Measurements from ENCODE around the gene OTOS.

OTOS gene

DNA sequence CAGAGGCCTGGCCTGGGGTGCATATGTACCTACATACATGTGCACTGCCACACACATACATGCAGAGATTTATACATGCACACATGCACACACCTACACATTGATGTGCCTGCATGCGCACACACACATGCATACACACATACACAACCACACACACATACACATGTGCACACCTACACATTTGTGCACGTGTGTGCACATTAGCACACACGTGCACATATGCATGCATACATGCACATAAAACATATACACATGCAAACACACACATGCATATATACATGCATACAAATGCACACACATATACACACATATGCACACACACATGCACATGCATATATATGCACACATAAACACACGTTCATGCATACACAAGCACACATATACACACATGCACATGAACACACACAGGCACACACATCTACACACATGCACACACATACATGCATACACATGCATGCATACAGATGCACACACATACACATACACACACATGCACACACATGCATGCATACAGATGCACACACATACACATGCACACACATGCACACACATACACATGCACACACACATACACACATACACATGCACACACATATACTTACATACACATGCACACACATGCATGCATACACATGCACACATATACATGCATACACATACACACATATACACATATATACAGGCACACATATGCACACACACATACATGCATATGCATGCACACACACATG lies 23.6 kb upstream of the OTOS start:
- no peak for DNase-seq (ENCODE audit: low read depth)
- TF ChIP-seq, protein P1, sequence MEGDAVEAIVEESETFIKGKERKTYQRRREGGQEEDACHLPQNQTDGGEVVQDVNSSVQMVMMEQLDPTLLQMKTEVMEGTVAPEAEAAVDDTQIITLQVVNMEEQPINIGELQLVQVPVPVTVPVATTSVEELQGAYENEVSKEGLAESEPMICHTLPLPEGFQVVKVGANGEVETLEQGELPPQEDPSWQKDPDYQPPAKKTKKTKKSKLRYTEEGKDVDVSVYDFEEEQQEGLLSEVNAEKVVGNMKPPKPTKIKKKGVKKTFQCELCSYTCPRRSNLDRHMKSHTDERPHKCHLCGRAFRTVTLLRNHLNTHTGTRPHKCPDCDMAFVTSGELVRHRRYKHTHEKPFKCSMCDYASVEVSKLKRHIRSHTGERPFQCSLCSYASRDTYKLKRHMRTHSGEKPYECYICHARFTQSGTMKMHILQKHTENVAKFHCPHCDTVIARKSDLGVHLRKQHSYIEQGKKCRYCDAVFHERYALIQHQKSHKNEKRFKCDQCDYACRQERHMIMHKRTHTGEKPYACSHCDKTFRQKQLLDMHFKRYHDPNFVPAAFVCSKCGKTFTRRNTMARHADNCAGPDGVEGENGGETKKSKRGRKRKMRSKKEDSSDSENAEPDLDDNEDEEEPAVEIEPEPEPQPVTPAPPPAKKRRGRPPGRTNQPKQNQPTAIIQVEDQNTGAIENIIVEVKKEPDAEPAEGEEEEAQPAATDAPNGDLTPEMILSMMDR (conservative IDR thresholded peaks at IDR 0.05; ENCODE audit: low read depth, low read length): no peak

DNA sequence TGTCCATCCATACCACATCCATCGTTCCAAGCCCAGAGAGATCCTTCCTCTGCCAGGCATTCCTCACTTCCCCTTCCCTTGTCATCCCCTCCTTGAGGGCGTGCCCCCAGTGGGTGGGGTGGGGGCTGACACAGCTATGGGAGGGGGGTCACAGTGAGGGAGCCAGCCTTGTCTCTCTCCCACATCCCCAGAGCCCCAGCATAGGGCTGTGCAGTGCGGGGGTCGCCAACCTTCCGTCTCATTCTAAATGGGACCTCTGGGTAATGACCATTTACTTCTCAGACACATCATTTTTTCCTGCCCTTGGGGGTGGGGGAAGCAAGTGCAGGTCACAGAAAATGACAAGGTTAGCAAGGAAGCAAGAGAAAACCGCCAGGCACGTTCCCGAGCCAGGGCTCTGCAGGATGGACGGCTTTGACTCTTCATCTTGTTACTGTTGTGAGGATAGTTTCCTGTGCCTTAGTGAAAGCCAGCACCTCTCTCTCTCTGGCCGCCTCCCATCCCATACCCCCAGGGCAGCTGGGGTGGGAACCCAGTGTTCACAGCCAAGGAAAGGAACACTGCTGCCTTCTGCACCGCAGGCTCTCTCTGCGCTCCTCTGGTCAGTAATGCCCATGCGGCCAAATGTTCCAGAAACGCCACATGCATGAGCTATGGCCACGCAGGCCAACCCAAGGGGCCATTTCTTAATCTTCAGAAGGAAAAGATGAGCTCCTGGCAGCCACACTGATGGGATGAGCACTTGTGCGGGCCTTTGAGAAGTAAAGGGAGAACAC lies 22.7 kb upstream of the OTOS start:
- TF ChIP-seq, protein P1 (conservative IDR thresholded peaks at IDR 0.05; ENCODE audit: low read depth, low read length): no peak
- DNase-seq (ENCODE audit: low read depth): no peak
- H3K4me3 ChIP-seq (ENCODE audit: low read depth, low read length): no peak overlapping the region

More for the DNA sequence above, 23.6 kb upstream of the OTOS start:
- no peak overlapping the region for H3K4me3 ChIP-seq (ENCODE audit: low read depth, low read length)

DNA sequence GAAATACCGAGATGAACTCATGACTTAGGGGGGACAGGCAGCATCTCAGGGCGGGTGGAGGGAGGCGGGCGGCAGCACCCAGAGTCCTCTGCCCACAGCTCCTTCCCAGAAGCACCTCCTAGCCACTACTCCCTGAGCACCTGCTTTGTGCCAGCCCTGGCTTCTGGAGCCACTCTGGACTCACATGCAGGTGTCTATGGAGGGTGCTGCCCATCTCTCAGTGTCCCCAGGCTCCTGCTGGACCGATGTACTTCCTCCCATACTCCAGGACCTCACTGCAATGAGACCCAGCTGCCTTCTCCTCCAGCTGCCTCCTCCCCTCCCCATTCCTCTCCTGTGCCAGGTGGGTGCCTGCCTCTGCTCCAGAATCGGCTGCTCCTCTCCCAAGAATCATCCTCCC lies 22.1 kb upstream of the OTOS start:
- TF ChIP-seq, protein P1 (conservative IDR thresholded peaks at IDR 0.05; ENCODE audit: low read depth, low read length): no peak
- no peak overlapping the region for H3K4me3 ChIP-seq (ENCODE audit: low read depth, low read length)
- no peak for DNase-seq (ENCODE audit: low read depth)

DNA sequence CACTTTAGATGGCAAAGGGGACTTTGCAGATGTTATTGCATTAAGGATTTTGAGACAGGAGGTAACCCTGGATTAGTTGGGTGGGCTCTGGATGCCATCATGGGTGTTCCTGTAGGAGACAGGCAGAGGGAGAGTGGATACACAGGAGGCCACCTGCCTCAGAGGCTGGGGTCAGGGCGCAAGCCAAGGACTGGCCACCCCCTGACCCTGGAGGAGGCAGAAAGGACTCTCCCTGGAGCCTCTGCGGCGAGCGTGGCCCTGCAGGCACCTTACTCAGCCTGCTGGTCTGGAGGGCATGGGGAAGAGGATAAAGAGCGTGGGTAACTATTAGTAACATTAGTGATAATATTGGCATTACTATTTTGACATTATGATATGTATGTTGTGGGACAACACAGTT lies 21.6 kb upstream of the OTOS start:
- TF ChIP-seq, protein P1 (conservative IDR thresholded peaks at IDR 0.05; ENCODE audit: low read depth, low read length): no peak
- DNase-seq (ENCODE audit: low read depth): no peak
- H3K4me3 ChIP-seq (ENCODE audit: low read depth, low read length): no peak overlapping the region

DNA sequence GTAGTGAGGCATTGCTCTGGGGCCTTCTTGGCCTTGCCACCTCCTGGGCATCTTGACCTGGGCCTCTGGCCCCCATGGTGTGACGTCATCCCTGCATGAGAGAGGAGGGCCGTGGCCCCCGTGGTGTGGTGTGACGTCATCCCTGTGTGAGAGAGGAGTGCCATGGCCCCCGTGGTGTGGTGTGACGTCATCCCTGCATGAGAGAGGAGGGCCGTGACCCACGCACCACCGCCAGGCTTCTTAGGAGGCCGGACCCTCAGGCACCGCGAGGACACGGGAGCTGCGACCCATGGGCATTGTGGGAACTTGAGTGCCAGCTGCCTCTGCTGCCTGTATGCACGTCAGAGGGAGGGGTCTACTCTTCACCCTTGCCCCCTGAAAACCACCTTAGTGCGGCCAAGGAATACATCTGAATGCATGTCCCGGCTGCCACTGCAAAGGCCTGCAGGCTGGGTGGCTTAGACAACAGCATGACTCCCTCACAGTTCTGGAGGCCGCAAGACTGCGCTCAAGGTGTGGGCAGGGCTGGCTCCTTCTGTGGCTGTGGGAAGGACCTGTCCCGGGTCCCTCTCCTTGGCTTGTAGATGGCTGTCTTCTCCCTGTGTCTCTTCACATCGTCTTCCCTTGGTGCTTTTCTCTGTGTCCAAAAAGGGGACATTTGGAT lies 20.8 kb upstream of the OTOS start:
- DNase-seq (ENCODE audit: low read depth): no peak
- no peak overlapping the region for H3K4me3 ChIP-seq (ENCODE audit: low read depth, low read length)
- TF ChIP-seq, protein P1 (conservative IDR thresholded peaks at IDR 0.05; ENCODE audit: low read depth, low read length): no peak

DNA sequence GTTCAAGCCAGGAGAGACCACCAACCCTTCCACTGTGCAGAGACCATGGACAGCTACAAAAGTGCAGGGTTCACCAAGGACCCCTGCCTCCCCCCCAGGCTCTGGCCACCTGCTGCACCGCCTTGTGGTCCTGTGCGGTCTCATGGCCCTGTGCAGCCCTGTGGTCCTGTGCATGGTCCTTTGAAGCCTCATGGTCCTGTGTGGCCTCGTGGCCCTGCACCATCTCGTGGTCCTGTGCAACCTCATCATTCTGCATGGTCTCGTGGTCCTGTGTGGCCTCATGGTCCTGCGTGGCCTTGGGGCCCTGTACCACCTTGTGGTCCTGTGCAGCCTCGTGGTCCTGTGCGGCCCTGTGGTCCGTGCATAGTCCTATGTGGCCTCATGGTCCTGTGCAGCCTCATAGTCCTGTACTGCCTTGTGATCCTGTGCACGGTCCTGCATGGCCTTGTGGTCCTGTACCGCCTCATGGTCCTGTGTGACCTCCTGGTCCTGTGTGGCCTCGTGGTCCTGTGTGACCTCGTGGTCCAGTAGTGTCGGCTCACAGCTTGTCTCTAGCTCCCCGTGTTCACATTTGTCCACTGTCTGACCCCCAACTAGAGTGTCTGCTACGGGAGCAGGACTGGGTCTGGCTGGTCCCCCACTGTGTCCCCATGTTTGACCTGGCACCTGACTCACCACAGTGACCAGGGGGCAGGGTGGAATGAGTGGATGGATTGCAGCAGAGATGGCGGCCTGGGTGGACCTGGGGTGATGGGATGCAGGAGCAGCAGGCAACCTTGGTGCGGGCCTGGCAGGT lies 20.0 kb upstream of the OTOS start:
- no peak for DNase-seq (ENCODE audit: low read depth)
- H3K4me3 ChIP-seq (ENCODE audit: low read depth, low read length): no peak overlapping the region
- TF ChIP-seq, protein P1 (conservative IDR thresholded peaks at IDR 0.05; ENCODE audit: low read depth, low read length): no peak

All from choroid plexus epithelial cell (primary cell).